ENCODE data around the gene PPP1R7.
"Not testable (repeated sequence)": the region's sequence is repeated elsewhere in the genome, so short reads cannot be mapped to it uniquely, and the experiment has no call there.

The PPP1R7 gene

DNA sequence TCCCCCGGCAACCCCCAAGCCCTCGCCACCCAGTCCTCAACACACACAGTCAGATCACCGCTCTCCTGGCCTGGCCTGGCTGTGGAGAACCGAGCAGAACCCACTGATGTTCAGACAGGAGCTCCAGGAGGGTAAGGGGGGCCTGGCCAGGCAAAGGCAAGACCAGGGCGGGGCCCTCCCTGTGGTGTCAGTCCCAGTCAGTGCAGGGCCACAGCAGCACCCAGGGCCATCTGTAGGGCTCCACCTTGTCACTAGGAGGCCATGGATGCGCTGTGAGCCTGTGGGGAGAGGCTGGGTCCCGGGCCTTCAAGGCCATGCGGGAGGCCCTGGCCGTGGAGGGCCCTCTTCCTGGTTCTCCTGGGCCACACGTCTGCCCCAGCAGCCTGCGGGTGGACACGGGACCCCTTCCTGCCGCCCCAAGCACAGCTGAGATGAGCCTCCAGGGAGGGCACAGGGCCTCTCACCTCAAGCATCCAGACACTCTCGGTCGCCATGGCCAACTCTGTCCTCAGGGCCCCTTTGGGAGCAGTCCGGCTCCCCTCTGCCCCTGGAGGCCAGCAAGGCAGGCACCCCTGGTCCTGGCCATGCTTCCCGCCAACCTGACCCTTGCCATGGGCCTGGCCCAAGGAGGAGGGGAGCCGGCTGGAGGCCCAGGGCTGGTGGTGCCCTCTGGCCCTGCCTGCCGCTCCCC is 40.2 kb downstream of the PPP1R7 start:
- no peak for DNase-seq

DNA sequence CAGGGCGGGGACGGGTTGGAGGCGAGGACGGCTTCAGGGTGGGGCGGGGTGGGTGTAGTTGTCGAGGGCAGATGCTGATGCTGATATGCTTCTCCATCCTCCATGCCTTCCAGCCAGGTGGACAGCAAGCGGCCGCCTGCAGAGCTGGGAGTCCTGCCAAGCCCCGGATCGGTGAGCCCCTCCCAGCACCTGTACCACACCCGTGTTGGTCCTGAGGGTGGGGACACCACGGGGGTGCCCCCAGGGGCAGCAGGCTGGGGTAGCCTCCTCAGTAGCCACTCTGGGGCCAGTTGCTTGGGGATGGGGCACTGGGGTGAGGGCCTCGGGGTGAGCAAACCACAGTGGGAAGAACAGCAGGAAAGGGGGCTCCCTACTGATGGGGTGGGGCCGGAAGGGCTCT is 40.8 kb downstream of the PPP1R7 start:
- no peak for DNase-seq

DNA sequence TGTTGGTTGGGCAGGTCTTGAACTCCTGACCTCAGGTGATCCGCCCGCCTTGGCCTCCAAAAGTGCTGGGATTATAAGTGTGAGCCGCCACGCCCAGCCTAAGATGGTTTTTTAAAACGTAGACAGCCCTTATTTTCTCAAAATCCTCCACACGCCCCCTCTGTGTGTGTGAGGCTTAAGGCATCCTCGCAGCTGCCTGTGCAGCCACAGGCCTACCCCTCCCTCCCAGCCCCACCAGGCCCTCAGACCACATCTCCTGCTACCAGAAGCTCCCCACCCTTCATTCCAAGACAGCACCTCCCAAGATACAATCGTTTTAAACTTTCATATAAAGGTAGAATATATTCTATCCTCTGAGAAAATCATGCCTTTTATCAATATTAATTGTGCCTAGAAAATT is 43.0 kb downstream of the PPP1R7 start:
- DNase-seq, result no peak

DNA sequence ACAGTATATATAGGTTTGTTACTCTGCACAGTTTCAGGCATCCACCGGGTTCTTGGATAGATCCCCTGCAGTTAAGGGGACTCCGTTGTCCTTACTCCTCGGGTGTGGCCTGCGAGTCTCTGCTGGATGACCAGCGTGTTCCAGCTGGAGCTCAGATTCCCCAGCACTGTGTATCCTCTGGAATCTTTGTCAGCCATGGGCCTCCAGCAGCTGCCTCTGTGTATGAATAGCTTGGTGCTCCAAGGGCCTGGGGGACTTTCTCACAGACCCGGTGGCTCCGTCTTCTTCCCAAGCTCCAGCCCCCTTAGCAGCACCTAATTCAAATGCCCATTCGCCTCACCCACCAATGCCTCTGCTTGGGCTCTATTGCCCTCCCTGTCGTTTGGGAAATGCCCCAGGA is 44.5 kb downstream of the PPP1R7 start:
- no peak for DNase-seq

DNA sequence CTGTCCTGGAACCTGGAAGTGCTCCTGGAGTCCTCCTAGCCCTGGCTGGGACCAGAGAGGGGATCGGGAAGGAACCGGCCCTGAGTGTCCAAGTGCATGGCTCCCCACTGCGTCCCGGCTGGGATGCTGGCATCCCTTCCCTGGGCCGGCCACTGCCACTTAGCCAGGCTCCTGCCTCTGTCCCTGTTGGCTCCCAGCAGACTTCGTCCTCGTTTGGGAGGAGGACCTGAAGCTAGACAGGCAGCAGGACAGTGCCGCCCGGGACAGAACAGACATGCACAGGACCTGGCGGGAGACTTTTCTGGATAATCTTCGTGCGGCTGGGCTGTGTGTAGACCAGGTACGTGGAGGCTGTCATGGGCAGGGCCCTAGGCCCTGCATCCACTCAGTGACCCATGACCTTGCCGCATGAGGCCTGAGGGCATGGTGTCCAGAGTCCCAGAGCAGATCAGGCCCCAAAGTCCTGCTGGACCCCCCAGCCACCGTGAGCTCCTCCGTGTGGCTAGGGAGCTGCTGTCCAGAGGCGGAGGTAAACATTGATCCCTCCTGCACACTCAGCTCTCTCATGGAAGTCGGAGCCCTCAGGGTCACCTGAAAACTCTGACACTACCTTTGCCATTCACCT is 45.4 kb downstream of the PPP1R7 start:
- DNase-seq, result no peak

DNA sequence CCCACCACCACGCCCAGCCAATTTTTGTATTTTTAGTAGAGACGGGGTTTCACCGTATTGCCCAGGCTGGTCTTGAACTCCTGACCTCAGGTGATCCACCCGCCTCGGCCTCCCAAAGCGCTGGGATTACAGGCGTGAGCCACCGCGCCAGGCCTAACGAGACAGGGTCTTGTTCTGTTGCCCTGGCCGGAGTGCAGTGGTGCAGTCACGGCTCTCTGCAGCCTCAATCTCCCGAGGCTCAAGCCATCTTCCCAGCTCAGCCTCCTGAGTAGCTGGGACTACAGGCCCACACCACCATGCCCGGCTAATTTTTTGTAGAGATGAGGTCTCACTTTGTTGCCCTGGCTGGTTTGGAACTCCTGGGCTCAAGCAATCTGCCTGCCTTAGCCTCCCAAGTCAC is 47.0 kb downstream of the PPP1R7 start:
- not testable (repeated sequence) for DNase-seq

DNA sequence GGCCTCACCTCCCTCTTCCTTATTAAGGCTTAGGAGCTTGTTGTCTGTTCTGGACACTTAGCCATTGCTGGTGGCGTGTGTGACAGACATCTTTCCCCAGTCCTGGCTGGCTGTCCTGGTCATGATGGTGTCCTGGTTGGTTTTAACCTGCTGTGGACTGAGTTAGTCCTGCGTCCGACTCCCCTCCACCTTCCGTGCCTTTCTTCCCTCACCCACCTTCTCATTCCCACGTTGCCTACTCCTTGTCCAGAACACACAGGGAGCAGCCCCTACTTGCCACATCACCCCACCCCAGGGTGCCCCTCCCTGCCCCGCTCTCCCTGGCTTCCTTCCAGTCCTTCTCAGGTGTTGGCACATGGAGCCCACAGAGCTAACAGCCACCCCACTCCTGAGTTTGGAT is 47.7 kb downstream of the PPP1R7 start:
- no peak for DNase-seq

DNA sequence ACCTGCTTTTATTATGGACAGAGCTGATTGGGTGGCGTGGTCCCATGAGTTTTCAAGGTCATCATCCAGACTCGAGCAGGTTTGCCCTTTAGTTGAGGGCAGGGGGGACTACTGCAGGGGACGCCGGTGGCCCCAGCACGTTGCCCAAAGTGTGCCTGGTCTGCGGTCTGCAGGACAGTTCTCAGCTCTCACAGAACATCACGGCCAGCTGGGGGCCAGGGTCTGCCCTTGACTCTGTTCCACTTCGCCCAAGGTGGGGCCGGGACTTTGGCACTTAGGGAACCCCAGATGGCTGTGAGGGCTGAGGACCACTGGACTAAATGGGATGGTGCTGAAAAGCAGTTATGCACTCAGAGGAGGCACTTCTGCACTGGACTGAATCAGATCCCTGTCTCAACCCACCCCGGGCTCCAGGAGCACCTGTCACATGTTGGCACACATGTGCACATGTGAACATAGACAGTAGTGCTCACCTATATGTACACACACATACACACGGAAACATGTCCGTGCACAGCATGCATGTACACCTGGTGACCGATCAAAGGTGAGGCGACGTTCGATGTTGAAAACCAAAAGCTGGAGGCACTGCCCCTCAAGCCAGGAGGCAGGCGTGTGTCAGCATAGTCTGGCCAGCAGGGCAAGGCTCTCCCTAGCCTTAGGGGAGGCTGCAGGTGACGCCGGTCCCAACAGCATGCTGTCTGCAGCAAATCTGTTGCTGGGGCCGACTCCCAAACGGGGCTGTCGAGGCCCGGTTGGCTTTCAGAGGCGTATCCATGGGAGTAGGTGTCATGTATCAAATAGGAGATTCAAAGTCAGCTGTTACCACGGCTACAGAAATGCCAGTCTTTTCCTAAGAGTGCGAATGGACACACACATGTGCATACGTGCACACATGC is 48.4 kb downstream of the PPP1R7 start:
- DNase-seq, result no peak

DNA sequence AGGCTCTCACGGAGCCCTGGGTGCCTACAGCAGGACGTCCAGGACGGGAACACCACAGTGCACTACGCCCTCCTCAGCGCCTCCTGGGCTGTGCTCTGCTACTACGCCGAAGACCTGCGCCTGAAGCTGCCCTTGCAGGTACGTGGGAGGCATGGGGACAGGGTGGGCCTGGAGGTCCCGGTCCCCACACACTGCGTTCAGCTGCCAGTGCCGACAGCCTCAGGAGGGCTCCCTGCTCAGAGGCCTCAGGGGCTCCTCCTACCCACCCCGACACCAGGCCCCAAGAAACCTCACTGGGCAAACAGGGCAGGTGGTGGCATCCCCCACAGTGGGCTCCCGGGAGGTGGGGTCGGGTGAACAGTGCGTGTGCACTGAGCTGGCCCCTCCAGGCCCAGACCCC is 49.0 kb downstream of the PPP1R7 start:
- no peak for DNase-seq

DNA sequence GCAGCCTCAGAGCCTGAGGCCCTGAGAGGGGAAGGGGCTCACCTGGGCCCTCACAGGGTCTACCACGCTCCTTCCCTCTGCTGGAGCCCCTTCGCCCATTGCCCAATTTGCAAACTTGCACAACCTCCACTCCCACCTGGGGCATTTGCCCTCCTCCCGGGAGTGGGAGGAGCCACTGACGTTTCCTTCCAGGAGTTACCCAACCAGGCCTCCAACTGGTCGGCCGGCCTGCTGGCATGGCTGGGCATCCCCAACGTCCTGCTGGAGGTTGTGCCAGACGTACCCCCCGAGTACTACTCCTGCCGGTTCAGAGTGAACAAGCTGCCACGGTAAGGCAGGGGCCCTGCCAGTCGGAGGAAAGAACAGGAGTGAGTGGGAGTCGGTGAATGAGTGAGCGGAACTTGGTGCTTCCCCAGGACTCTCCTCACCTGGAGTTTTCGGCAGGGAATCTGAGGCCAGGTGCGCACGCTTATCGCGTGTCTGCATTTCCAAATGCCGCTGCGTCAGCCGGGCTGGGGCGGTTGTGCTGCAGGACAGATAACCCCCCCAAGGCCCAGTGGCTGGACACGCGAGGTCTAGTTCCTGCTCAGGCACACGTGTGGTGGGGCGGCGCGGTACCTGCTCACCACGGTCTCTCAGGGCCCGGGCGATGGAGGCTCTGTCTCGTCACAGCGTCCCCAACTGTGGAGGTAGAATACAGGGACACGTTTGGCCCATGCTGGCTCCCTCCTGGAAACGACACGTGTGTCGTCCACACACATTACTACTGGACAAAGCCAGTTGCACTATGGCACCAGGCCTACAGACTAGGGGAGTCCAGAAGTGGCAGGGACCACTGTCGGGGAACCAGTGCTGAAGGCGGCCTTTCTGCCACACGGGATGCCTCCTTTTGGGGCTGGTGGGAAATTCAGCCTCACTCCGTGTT is 49.9 kb downstream of the PPP1R7 start:
- DNase-seq, result no peak

DNA sequence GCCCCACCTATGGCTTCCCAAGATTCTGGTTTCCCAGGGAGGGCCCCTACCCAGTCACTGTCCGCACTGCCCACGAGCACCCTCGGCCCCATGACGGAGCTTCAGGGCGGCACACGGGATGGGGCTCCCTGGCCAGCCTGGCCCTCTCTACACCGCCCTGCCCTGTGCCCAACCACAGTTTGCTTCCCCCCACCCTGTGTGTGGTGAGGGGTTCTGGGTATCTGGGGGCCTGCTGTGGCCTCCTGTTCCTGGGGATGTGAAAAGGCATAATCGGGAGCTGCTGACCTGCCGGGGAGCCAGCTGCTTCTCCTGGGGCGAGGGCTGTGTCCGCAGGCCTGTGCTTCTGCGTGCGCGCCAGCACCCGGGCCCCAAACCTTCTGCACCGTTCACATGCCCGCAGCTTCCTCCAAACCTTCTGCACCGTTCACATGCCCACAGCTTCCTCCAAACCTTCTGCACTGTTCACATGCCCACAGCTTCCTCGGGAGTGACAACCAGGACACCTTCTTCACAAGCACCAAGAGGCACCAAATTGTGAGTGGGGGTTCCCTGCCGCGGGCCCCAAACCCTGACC is 50.6 kb downstream of the PPP1R7 start:
- DNase-seq, result no peak

DNA sequence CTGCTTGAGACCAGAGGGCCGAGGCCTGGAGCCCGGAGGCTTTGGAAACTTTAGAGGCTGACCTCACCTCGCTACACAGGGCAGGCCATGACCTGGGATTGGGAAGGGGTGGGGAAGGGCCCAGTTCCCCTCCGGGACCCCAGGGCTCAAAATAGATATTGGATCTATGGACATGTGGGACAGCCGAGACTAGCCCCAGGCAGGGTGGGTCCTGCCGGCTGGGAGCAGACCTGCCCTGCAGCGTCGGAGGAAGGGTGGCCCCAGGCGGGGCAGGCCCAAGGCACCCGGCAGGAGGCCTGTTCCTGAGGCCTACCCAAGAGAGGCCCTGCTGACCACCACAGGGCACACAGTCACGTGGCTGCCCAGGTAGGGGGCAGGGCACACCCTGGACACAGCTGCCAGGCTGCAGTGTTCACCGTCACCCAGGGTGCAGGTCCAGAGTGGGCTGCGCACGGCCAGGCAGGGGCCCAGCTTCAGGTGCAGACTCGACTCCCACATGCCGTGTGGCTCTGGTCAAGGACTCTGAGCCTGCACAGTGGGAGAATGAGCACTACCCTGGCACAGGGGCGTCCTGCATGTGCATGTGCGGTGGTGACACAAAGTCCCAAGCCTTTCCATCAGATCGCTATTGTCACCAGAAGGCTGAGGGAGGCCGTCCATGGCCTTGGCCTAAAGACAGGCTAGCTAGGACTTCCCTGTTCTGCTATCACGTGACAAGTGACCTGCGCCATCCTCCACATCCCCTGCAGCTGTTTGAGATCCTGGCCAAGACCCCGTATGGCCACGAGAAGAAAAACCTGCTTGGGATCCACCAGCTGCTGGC is 51.4 kb downstream of the PPP1R7 start:
- DNase-seq, result no peak

DNA sequence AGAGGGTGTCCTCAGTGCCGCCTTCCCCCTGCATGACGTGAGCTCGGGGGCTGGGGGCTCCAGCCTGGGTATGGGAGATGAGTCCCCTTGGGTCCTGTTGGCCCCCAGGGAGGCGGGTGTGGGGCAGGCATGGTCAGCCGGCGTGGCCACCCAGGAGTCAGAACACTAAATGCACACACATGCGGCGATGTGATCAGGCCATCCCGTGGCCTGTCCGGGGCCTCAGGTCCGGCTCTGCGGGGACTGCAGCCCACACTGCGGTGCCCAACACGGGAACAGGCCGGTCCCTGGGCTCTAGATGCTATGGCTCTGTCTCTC is 52.0 kb downstream of the PPP1R7 start:
- DNase-seq, result no peak

DNA sequence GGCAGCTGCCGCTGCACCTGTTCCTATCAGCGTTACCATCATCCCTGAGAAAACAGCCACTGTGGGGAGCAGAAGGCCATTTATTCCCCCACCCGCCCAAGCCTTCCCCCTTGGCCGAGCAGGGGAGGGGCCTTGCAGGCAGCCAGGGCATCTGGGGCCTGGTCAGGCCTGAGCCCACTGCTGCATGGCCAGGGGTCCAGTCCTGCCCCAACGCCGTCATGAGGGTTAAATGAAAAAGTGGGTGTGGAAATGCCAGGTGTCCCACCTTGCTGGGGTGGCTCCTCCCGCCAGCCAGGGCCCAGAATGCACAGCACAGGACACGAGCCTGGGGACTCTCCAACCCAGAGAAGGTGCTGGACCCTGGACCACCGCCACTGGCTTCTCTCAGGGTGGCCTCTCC is 52.4 kb downstream of the PPP1R7 start:
- DNase-seq, result no peak

DNA sequence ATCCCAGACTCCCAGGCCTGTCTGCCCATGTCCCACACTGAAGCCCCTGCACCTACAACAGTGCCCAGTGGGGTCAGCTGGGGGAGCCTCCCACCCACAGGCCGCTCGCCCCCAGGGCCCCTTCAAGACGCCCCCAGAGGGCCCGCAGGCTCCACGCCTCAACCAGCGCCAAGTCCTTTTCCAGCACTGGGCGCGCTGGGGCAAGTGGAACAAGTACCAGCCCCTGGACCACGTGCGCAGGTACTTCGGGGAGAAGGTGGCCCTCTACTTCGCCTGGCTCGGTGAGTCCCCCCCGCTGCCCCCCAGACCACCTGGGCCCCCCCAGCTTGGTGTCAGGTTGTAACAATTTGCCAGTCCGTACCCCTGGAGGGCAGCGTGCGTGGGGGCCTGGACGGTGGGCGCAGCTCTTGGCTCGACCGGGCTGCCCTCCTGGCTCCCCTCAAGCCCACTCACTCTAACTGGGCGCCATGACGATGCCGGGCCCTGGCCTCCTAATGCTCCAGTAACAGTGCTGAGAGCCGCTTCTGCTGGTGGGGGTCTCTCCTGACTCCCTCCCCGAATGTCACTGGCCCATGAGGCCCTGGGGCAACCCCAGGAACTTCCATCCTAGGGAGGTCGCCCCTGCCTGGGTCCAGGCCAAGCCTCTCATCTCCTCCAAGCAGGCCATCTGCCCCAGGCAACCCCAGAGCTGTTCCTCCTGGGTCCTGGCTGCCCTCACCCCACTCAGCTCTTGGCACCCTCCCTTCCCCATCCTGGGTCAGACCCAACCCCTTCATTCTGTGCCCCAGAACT is 53.1 kb downstream of the PPP1R7 start:
- DNase-seq, result no peak

DNA sequence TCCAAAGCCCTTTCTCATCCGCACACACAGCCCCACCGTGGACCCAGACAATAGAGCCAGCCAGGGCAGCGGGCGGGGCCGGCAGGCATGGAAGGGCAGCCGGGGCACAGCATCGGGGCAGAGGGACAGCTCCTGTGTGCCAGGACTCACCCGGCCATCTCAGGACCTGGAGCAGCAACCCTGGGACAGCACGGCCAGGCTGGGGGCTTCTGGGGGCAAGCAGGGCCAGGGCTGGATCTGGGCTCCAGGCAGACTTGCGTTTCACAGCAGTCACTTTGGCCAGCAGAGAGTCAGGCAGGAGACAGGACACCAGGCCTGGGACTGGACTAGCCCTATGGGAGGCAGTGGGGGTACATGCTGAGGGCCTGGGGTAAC is 53.7 kb downstream of the PPP1R7 start:
- DNase-seq, result no peak

DNA sequence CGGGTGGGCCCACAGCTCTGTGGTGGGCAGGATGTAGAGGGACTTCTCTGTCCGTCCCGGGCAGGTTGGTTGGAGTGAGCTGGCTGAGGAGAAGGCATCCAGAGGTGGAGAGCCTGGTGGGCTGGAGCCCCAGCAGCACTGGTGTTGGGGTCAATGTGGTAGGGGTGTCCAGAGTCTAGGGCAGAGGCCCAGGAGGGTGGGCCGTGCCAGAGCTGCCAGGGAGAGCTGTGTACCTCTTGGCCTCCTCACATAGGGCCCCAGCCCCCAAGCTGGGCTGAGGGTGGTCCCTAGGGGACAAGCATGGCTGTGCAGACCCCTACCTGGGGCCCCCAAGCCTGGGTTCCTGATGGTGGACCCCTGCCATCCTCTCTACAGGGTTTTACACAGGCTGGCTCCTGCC is 54.2 kb downstream of the PPP1R7 start:
- no peak for DNase-seq

DNA sequence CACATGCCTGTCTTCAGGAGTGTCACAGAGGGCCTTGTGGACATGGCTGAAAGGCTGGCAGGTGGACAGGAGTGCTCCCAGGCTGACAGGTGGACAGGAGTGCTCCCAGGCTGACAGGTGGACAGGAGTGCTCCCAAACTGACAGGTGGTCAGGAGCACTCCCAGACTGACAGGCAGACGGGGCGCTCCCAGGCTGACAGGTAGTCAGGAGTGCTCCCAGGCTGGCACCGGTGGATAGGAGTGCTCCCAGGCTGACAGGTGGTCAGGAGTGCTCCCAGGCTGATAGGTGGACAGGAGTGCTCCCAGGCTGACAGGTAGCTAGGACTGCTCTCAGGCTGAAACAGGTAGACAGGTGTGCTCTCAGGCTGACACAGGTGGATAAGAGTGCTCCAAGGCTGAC is 54.8 kb downstream of the PPP1R7 start:
- DNase-seq, result no peak

DNA sequence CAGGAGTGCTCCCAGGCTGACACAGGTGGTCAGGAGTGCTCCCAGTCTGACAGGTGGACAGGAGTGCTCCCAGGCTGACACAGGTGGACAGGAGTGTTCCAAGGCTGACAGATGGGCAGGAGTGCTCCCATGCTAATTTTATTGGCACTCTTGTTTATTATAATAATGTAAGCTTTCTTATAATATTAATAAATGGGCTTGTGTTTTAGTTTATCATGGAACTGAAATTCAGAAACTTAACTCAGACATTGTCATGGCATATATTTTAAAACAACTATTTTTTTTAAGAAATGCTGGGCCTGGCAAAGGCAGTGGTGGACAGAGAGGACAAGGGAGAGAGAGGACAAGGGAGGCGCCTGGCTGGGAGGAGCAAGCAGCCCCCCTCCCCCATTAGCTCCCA is 56.9 kb downstream of the PPP1R7 start:
- DNase-seq, result no peak

DNA sequence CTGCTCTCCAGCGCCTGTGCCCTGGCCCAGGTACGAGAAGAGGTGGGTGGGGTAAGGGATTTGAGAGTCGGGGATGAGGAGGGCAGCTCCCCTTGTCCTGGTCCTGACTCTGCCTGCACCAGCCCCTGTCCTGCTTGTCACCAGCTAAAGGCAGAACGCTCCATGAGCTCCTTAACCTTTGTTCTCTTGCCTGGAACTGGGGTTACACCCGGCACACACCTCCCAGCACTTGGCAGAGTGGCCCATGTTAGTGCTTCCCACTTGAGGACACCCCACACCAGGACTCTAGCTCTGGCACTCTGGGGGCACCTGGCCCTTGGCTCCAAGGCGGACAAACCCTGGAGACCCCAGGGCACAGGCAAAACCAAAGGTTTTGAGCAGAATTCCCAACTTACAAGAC is 57.4 kb downstream of the PPP1R7 start:
- no peak for DNase-seq

Data from amygdala (tissue), 56 donors.